ENCODE measurements around the gene IL11. TPM values are rescaled to one million over a fixed set of nuclear protein-coding genes. Genes with fewer than 3 reads are reported as not detected.

IL11 gene
- total RNA-seq, 1 experiment from 2014 or later, result 1.4 TPM

- no peak for DNase-seq (ENCODE audit: low spot score)
Measured at GRCh38 chr19:55325172-55325571, 45.1 kb downstream of the IL11 start, which contains the start of gene TMEM150B. Gene TMEM150B (minus strand): TSS chr19:55325341. CDS start chr19:55321036, 4,305 bp downstream.

- DNase-seq (ENCODE audit: low spot score), result no peak
Measured at GRCh38 chr19:55324662-55325061, 45.6 kb downstream of the IL11 start.

DNA sequence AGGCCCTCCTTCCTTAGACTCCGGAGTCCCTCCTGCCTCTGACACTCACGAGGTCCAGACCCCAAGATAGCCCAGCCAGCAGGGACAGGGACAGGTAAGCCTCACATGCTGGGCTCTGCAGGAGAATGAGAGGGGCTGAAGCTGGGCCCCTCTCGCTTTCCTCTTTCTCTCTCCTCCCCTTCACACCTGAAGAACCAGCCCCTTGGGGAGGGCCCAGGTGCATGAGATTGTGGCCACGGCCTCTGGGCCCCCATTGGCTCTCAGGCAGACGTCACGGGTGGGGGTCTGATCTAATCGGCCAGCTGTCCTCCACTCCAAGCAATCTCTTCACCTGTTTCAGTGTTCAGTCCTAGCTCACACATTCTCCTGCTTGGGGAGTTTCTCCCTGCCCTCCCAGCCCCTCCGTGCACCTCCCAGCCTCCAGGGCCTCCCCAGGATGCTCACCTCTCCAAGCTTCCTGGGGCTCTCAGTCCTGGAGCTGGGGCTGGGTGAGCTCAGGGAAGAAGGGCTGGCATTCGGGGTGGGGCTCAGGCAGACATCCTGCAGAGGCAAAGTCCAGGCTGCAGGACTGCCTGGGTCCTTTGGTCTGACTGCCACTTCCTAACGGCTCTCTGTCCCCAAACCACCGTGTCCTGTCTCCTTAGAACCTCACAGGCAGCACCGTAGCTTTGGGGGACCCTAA lies 47.9 kb downstream of the IL11 start:
- no peak for DNase-seq (ENCODE audit: low spot score)

DNA sequence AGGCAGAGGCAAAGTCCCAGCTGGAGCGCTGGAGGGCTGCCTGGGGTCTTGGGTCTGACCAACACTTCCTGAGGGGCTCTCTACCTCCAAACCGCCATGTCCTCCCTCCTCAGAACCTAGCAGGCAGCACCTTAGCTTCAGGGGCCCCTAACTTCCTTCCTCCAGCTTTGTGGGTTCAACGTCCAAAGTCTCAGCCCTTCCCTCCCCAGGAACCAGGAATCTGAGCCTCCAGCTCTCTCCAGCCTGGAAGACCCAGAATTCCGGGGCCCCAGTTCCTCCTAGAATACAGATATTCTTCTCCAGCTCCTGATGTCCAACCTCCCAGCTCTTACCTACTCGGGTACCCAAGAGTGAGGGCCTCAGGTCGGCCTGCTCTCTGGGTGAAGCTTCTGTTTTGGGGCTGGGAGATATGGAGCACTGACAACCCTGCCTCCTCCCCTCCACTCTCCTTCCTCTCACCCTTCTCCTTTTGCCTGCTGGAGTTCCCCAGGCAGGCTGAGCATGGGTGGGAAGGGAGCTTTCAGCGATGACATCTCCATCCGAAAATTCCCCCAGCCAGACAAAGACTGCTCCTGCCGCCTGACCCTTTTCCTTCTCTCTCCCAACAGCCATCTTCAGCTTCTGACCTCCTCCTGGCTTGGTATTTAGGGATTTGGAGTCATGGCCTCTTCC lies 48.7 kb downstream of the IL11 start:
- no peak for DNase-seq (ENCODE audit: low spot score)

GRCh38 chr19:55320844-55321419 lies 49.3 kb downstream of the IL11 start:
- no peak for DNase-seq (ENCODE audit: low spot score)

DNA sequence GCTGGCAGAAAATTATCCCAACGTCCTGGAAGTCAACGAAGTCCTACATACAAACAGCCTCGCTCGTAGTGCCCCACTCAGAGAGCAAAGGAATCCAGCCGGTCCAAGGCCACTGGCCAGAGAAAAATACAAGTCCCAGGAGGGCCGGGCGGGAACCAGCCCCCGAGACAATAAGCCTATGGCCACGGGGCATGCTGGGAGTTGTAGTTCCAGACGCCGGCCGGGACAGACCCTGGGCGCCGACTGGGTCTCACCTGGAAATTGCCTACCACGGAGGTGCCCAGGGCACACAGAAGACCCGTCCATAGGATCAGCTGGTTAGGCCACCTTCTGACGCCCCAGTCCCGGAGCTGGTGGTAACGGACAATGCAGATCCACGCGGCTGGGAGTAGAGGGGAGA lies 50.5 kb downstream of the IL11 start:
- DNase-seq (ENCODE audit: low spot score), result no peak

- DNase-seq (ENCODE audit: low spot score), result no peak
Measured at GRCh38 chr19:55316646-55317045, 53.6 kb downstream of the IL11 start.

DNA sequence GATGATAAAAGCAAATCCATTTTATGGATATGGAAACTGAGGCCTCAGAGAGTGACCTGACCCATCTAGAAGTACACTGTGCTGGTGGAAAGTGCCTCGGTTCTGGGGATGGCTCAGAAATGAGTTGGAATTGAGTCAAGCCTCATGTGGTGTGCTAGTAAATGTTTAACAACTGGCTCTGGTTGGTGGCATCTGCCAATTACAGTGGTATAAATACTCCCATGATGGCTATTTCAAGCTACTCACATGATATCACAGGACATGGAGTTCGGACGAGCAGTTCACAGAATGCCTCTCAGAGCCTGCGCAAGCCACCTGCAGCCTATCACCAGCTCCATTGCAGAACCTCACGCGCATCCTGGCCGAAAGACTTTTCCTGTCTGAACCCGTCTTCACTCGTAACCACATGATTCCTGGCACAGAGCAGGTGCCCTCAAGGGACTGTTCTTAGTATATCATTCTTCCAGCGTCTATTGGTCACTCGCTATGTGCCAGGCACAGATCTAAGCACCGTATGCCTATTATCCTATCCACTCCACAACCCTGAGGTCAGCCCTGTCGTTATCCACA lies 54.2 kb downstream of the IL11 start:
- no peak for DNase-seq (ENCODE audit: low spot score)

- DNase-seq (ENCODE audit: low spot score), result no peak
Measured at GRCh38 chr19:55314396-55314795, 55.9 kb downstream of the IL11 start.

Other genes with a start within 250 kb of the IL11 start
- gene TNNT1, start 221.3 kb downstream of the IL11 start, total RNA-seq (2014; rRNA removed; shearing (Covaris generic)), result 300 and 334 TPM in 2 replicates
- not detected in 2 replicates for gene TNNI3, start 212.7 kb downstream of the IL11 start, total RNA-seq (2014; rRNA removed; shearing (Covaris generic))
- gene DNAAF3, start 203.8 kb downstream of the IL11 start, total RNA-seq (2014; rRNA removed; shearing (Covaris generic)), result 7.0 and 10.1 TPM in 2 replicates
- gene SYT5, start 190.2 kb downstream of the IL11 start, total RNA-seq (2014; rRNA removed; shearing (Covaris generic)), result 0.62 TPM in 1 of 2 replicates, not detected in the other
- 3.8 and 5.5 TPM in 2 replicates for gene PTPRH, start 161.0 kb downstream of the IL11 start, total RNA-seq (2014; rRNA removed; shearing (Covaris generic))
- gene TMEM86B, start 141.7 kb downstream of the IL11 start, total RNA-seq (2014; rRNA removed; shearing (Covaris generic)), result 0.81 TPM in 1 of 2 replicates, not detected in the other
- 29.7 and 31.8 TPM in 2 replicates for gene PPP6R1, start 111.4 kb downstream of the IL11 start, total RNA-seq (2014; rRNA removed; shearing (Covaris generic))
- gene HSPBP1, start 90.4 kb downstream of the IL11 start, total RNA-seq (2014; rRNA removed; shearing (Covaris generic)), result 57.7 and 65.2 TPM in 2 replicates
- gene BRSK1, start 86.5 kb downstream of the IL11 start, total RNA-seq (2014; rRNA removed; shearing (Covaris generic)), result 4.6 and 13.1 TPM in 2 replicates
- gene TMEM150B, start 45.1 kb downstream of the IL11 start, total RNA-seq (2014; rRNA removed; shearing (Covaris generic)), result not detected in 2 replicates
- 5.4 and 7.9 TPM in 2 replicates for gene KMT5C, start 30.6 kb downstream of the IL11 start, total RNA-seq (2014; rRNA removed; shearing (Covaris generic))
- 0.95 TPM in 1 of 2 replicates, not detected in the other for gene COX6B2, start 15.7 kb downstream of the IL11 start, total RNA-seq (2014; rRNA removed; shearing (Covaris generic))
- not detected in 2 replicates for gene GARIN5B, start 7.2 kb downstream of the IL11 start, total RNA-seq (2014; rRNA removed; shearing (Covaris generic))
- not detected in 2 replicates for gene TMEM190, start 6.4 kb upstream of the IL11 start, total RNA-seq (2014; rRNA removed; shearing (Covaris generic))
- gene TMEM238, start 13.8 kb upstream of the IL11 start, total RNA-seq (2014; rRNA removed; shearing (Covaris generic)), result not detected in 2 replicates
- gene RPL28, start 15.5 kb upstream of the IL11 start, total RNA-seq (2014; rRNA removed; shearing (Covaris generic)), result 1,100 and 1,282 TPM in 2 replicates
- gene UBE2S, start 37.3 kb upstream of the IL11 start, total RNA-seq (2014; rRNA removed; shearing (Covaris generic)), result 284 and 324 TPM in 2 replicates
- not detected in 2 replicates for gene SHISA7, start 72.8 kb upstream of the IL11 start, total RNA-seq (2014; rRNA removed; shearing (Covaris generic))
- 187 and 279 TPM in 2 replicates for gene ISOC2, start 91.2 kb upstream of the IL11 start, total RNA-seq (2014; rRNA removed; shearing (Covaris generic))
- gene C19orf85, start 94.3 kb upstream of the IL11 start, total RNA-seq (2014; rRNA removed; shearing (Covaris generic)), result not detected in 2 replicates
- 1.4 and 3.9 TPM in 2 replicates for gene ZNF628, start 106.2 kb upstream of the IL11 start, total RNA-seq (2014; rRNA removed; shearing (Covaris generic))
- gene NAT14, start 114.7 kb upstream of the IL11 start, total RNA-seq (2014; rRNA removed; shearing (Covaris generic)), result 28.0 and 28.9 TPM in 2 replicates
- 0.23 and 0.29 TPM in 2 replicates for gene SSC5D, start 118.0 kb upstream of the IL11 start, total RNA-seq (2014; rRNA removed; shearing (Covaris generic))
- gene SBK2, start 166.7 kb upstream of the IL11 start, total RNA-seq (2014; rRNA removed; shearing (Covaris generic)), result not detected in 2 replicates
- not detected in 2 replicates for gene SBK3, start 175.1 kb upstream of the IL11 start, total RNA-seq (2014; rRNA removed; shearing (Covaris generic))
- 2.5 and 4.6 TPM in 2 replicates for gene ZNF579, start 210.4 kb upstream of the IL11 start, total RNA-seq (2014; rRNA removed; shearing (Covaris generic))
- gene FIZ1, start 229.1 kb upstream of the IL11 start, total RNA-seq (2014; rRNA removed; shearing (Covaris generic)), result 5.1 and 7.8 TPM in 2 replicates
- gene ZNF524, start 229.8 kb upstream of the IL11 start, total RNA-seq (2014; rRNA removed; shearing (Covaris generic)), result 16.7 and 21.9 TPM in 2 replicates
- gene ZNF865, start 235.2 kb upstream of the IL11 start, total RNA-seq (2014; rRNA removed; shearing (Covaris generic)), result 1.0 TPM in 2 replicates

Measured in H4 (cell line).